Mammary epithelial cell (primary cell): ENCODE measurements around the gene HHAT.

Experiments used
- EZH2 ChIP-seq: IDR thresholded peaks from 2 replicates; pipeline ENCODE4 v1.6.1; 2012; ENCODE audit warnings: low read length, inconsistent platforms, borderline replicate concordance
- TF ChIP-seq, protein P1 (sequence below), 2 donors: IDR thresholded peaks in 1 of 2; conservative IDR thresholded peaks in 1 of 2; 2 replicates each; pipeline ENCODE4 v1.5.1; 2011 to 2012; ENCODE audit warnings: inconsistent platforms in 2 of 2, low read length in 2 of 2, mild to moderate bottlenecking in 2 of 2, control low read depth in 1 of 2, low read depth in 1 of 2; ENCODE audit not compliant: insufficient read depth in 1 of 2; ENCODE audit errors: extremely low read depth in 1 of 2

GRCh38 chr1:210715072-210715471, 386.4 kb downstream of the HHAT start:
- TF ChIP-seq EZH2 = no peak
- TF ChIP-seq, protein P1, sequence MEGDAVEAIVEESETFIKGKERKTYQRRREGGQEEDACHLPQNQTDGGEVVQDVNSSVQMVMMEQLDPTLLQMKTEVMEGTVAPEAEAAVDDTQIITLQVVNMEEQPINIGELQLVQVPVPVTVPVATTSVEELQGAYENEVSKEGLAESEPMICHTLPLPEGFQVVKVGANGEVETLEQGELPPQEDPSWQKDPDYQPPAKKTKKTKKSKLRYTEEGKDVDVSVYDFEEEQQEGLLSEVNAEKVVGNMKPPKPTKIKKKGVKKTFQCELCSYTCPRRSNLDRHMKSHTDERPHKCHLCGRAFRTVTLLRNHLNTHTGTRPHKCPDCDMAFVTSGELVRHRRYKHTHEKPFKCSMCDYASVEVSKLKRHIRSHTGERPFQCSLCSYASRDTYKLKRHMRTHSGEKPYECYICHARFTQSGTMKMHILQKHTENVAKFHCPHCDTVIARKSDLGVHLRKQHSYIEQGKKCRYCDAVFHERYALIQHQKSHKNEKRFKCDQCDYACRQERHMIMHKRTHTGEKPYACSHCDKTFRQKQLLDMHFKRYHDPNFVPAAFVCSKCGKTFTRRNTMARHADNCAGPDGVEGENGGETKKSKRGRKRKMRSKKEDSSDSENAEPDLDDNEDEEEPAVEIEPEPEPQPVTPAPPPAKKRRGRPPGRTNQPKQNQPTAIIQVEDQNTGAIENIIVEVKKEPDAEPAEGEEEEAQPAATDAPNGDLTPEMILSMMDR (conservative IDR thresholded peaks at IDR 0.05 in 1 of 2, IDR thresholded peaks at IDR 0.05 in 1 of 2; ENCODE audit: extremely low read depth in 1 of 2, insufficient read depth in 1 of 2, low read depth in 1 of 2, low read length in 2 of 2) = no peak
